Left kidney (tissue), 2 donors: ENCODE results near the gene CDYL. TPM values are rescaled to one million over a fixed set of nuclear protein-coding genes. Genes with fewer than 3 reads are reported as not detected.

ENCODE experiments used
- DNase-seq: peaks from one replicate; pipeline ENCODE4 v3.0.0-alpha.2; 2013
- polyA plus RNA-seq: library from polyadenylated mRNA; unstranded; fragments of 120-200 nt; gene quantifications from one replicate; pipeline ENCODE4 v1.2.1, GENCODE V29; 2013; ENCODE audit not compliant: insufficient read length

The CDYL gene
- polyA plus RNA-seq, 1 donor = 27.7 TPM

DNA sequence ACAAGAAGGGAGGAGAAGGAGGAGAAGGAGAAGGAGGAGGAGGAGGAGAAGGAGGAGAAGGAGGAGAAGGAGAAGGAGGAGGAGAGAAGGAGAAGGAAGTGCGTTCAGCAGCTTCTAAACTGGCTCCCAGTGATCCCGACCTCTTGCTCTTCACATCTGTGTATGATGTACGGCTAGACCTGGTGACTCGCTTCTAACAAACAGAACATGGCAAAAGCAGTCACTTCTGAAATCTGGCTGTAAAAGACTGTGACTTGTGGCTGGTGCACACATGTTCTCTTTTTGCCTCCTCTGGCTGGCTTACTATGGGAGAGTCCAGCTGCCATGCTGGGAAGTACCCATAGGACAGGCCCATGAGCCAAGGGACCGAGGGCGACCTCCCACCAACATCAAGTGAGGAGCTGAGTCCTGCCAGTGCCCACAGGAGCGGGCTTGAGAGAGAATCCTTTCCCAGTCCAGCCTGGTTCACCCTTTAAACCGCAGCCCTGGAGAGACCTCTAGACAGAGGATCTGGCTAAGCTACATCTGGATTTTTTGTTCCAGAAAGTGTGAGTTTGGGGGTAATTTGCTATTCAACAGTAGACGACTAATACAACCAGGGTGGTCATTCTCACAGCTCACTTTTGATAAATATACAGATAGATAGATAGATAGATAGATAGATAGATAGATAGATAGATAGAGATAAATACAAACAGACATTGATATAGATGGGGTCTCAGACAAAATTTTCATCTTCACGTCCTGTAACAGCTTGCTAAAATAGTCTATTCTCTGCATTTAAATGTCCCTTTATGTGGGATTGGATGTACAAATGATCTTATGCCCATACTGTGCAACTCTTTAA lies 185.3 kb downstream of the CDYL start:
- no peak for DNase-seq

DNA sequence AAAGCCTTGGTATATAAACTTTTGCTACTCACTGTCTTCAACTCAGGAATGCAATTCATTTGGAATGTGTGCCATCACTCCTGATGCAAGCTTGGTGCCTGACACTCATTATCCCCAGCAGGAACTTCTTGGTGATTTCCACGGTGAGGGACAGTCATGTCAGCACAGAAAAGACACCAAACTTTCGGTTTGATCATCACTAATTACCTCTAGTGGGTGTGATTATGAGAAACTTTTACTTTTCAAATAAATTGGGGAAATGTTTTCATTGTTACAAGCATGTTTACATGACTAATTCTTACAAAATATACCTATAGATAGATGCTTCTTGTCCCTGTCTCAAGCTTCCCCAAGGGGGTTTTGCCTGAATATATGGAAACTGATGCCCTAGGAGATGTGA lies 186.7 kb downstream of the CDYL start:
- no peak for DNase-seq

DNA sequence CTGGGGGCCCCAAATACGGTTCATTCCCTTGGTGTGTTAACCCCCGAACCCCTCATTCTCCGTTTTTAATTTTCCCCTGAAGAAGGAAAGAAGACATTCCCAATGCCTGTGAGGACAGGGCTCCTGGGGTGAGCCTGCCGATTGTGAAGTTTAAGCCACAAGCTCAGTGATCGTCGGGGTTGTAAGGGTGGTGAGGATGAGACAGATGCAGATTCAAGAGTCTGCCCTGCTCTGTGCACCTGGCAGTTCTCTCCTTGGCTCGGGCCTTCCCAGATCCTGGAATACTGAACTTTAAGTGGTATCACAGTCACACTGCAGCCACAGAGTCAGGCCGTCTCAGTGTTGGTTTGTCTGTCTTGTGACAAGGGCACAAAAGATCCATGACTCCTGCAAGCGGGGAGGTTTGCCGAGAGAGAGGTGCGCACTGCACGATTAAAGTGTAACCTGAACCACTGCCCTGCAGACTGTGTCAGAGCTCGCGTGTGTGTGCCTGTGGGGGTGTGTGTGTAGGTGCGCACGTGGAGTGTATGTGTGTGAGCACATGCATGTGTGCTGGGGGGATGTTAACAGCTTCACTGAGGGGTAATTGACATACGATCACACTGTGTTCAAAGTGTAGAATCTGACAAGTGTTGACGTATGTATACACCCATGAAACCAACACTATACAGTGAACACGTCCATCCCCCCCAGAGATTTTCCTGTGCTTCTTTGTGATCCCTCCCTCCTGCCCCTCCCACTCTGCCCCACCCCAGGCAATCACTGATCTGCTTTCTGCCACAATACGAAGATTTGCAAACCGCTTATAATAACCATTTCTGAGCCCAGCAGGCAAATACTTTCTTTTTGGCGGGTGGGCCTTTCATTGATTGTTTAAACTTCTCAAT lies 188.7 kb downstream of the CDYL start:
- peak; percentile 26 for DNase-seq

DNA sequence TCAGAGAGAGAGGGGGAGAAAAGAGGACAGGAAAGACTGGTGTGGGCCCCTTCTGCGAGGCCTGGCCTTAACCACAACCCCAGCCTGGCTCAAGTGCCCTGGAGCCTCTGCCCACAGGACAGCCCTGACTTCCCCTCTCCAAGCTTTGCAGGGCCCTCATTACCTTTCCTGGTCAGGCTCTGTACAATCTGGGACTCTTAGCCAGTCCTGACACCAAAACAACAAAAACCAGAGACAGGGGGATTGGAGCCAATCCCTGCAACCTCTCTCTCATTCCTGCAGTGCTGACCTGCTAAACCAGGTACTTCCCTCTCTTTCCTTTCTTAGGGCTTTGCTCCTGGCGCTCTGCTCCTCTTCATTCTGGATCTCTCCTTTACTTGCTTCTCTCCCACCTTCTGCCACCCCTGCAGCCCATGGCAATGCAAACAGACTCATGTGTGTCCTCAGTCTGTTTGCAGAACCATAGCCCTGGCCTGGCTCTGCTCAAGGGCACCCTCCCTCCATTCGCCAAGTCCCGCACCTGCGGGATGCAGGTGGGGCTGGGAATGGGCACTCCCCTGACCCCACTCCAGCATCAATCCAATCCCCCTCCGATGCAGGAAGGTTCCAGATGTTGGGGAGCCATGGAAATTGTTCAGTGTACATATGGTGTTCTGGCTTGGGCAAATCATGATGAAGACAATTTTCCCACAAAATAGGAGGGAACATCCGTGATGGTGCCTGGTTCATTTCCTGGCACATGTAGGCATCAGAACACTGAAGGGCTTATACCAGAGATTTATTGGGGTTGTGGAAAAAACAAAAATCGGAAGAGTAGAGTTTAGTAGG lies 189.6 kb downstream of the CDYL start:
- no peak for DNase-seq

DNA sequence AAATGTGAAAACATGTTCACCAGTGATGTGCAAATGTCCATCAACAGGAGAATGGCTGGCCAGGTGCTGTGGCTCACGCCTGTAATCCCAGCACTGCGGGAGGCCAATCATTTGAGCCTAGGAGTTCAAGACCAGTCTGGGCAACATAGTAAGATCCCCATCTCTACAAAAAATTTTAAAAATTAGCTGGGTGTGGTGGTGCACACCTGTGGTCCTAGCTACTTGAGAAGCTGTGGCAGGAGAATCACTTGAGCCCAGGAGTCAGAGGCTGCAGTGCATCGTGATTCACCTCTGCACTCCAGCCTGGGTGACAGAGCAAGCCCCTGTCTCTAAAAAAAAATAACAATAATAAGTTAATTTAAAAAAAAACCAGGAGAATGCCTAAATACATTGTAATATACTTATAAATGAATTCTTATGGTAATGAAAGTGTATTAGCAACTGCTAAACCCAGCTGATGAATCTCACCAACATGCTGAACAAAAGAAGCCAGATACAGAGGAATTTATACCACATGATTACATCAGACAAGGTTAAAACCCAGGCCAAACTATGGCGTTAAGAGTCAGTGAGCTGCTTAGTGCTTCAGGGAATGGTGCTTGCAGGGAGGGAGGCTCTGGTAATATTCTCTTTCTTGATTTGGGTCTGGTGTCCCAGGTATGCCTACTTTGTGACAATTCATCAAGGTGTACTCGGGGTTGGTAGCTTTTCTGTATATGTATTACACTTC lies 191.3 kb downstream of the CDYL start:
- DNase-seq = no peak

DNA sequence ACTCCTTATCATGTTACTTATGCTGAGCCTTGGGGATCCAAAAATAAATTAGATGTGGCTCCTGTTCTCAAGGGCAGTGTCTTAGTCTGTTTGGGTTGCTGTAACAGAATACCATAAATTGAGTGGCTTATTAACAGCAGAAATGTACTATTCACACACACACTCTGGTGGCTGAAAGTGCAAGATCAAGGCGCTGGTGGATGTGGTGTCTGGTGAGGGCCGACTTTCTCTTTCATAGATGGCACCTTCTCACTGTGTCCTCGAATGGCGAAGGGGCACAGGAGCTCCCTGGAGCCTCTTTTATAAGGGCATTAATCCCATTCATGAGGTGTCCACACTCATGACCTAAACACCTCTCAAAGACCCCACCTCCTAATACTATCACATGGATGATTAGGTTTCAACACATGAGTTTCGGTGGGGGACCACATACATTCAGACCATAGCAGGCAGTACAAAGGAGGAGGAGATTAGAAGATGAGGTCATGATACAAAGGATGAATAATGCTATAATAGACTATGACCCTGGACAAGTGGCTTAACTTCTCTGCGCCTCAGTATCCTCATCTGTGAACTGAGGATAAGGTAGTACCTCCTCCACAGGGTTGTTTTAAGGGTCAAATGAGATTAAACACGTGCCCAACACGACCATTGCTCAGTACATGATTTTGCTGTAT lies 193.5 kb downstream of the CDYL start:
- no peak for DNase-seq

DNA sequence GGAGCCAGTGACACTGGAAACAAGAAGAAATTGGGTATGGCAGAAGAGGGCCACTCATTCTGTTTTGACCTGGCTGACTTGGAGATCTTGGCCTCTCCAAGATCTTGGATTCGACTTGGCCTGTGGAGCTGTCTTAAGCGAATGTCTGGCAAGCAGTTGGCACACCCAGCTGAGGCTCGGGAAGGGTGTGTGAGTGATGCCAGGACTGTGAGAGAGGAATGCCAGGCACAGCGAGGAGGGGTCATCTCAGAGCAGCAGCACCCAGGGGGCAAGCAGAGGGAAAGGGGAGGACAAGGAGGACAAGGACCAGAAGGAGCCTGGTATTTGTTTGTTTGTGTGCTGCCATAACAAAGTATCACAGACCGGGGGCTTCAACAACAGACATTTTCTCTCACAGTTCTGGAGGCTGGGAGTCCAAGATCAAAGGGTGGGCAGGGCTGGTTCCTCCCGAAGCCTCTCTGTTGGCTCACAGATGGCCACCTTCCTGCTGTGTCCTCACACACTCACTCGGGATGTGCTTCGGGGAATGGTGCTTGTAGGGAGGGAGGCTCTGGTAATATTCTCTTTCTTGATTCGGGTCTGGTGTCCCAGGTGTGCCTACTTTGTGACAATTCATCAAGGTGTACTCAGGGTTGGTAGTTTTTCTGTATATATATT lies 194.7 kb downstream of the CDYL start:
- no peak for DNase-seq

DNA sequence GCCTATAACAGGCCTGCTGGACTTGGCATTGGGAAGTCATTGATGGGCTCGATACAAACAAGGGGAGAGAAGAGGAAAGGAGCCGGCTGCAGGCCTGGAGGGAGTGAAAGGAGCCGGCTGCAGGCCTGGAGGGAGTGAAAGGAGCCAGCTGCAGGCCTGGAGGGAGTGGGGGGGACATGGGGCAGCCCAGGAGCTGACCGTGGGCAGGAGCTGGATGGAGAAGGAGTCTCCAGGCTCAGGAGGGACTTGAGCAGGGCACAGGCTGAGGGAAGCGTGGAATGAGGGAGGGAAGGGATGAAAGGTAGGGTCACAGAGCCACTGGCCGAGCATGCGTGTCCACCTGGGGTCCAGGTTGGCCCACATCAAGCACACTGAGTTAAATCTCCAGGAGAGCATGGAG lies 195.6 kb downstream of the CDYL start:
- no peak for DNase-seq

DNA sequence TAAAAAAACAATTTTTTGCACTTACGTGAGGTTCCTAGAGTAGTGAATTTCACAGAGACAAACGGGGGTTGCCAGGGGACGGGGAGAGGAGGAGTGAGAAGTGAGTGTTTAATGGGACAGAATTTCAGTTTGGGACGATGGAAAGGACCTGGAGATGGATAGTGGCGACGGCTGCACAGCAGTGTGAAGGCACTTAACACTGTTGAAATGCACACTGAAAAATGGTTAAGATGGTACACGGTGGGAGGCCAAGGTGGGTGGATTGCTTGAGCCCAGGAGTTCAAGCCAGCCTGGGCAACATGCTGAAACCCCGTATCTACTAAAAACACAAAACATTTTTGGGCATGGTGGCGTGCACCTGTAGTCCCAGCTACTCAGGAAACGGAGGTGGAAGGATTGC lies 196.2 kb downstream of the CDYL start:
- no peak for DNase-seq

DNA sequence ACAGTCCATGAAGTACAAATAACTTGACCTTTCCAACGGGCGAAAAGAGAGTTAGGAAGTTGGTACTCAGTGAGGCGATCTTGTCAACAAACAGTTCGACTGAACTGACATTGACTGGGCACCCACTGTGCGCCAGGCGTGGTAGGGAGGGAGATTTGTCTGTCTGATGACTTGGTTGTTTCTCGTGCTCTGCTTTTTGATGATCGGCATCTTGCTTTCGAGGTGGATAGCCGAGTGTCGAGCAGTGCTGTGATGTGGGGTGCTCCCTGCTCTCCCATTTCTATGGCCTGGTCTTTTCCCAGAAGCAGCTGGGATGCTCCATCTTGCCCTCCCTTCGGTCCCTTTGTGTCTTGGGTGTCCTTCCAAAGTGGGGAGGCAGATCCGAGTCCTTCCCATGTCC lies 197.2 kb downstream of the CDYL start:
- DNase-seq = no peak

DNA sequence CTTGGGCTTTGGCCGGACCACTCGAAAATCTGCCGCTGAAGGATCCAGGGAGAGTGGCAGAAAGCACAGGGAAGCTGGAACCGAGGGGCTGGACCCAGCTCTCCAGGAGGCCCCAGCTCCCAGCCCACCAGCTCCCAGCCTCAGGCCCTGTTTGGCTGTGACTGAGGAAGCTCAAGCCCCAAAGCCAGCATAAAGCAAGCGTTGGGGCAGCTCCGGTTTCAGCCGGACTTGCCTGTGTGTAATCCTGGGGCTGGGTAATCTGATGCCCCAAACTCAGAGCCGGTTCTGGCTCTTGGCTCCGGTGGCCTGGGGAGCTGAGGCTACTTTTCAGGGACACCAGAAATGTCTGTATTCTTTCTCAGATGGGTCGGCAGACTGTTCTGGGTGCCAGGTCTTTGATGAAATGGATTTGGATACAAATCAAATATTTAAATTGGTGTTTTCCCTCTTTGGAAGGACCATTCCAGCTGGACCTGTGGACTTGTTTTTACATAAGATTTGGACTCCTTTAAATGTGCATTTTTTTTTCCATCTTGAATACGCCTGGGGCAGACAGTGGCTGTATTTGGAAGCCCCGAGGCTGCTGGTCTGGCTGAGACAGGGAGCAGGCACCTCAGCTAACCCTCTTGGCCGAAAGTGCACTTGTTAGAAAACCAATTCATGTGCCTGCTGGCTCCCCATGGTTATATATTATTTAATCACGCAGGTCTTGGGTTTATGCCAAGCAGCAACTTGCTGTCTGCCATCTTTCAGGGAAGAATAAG lies 198.0 kb downstream of the CDYL start:
- DNase-seq = peak; percentile 70

DNA sequence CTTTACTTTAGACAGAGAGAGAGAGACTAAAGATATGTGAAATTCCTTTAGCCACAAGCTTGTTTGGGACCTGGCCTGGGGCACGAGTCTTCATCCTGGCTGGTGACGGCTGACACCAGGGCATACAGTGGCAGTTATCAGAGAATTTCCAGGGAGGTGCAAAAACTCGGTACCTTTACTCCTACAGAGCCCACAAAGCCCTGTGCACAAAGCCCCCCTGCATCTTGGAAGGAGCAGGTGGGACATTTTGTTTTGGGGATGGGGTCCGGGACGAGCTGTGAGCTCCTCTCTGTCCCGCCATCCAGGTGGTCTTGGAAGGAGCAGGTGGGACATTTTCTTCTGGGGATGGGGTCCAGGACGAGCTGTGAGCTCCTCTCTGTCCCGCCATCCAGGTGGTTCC lies 198.8 kb downstream of the CDYL start:
- DNase-seq = no peak

DNA sequence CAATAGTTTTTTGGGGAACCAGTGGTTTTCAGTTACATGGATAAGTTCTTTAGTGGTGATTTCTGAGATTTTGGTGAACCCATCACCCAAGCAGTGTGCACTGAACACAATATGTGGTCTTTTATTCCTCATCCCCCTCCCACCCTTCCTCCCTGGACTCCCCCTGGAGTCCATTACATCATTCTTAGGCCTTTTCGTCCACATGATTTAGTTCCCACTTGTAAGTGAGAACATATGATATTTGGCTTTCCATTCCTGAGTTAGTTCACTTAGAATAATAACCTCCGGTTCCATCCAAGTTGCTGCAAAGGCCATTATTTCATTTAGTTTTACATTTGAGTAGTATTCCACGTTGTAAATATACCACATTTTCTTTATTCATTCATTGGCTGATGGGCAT lies 199.3 kb downstream of the CDYL start:
- no peak for DNase-seq

DNA sequence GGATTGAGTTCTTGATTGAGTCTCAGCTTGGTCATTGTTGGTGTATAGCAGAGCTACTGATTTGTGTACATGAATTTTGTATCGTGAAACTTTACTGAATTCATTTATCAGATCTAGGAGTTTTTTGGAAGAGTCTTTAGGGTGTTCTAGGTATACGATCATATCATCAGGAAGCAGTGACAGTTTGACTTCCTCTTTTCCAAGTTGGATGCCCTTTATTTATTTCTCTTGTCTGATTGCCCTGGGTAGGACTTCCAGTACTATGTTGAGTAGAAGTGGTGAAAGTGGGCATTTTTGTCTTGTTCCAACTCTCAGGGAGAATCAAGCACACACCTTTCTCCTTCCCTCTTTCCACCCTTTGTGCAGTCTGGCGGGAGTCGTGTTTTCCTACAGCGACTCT lies 201.3 kb downstream of the CDYL start:
- DNase-seq = no peak

DNA sequence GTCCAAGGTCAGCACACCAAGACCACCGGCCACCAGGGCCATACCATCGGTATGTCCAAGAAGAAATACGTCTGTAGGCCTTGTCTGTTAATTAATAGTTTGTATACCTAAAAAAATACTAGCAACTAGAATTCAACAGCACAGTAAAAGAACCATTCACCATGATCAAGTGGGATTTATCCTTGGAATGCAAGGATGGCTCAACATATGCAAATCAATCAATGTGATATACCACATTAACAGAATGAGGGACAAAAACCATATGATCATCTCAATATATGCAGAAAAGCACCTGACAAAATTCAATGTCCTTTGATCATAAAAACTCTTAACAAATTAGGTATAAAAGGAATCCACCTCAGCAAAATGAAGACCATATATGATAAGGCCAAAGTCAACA lies 203.2 kb downstream of the CDYL start:
- DNase-seq = no peak

DNA sequence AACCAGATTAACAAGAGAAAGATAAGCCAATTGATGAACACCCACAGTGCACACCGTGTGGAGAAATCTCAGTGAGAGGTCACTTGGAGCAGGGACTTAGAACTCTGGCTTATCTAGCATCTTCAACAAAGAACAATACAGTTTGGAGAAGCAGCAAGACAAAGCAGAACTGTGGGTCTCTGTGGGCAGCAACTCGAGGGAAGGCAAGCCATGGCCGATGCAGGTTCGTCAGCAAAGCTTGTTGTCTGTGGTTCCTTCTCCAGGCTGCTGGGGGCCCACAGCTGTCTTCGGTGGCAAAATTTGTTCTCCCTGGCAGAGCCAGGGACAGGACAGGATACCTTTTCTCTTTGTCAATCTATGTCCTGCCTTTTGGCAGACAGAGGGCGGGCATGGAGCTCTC lies 205.6 kb downstream of the CDYL start:
- no peak for DNase-seq

DNA sequence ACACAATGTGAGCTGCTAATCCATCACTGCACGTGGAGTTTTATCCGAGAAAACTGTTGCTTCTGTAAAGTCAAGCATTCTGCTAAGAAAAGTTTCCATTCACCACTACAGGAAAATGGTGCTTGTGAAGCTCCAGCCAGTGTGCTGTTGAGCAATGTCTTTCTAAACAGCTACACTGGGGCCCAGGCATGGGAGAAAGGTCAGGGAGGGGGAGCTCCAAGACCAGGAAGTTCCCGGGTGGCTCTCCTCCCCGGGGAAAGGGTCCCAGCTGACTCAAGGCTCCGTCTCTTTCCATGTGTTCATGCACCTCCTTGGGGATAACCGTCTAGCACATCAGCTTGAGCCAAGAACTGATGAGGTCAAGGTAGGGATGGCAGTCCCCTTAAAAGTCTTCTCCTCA lies 207.1 kb downstream of the CDYL start:
- no peak for DNase-seq

DNA sequence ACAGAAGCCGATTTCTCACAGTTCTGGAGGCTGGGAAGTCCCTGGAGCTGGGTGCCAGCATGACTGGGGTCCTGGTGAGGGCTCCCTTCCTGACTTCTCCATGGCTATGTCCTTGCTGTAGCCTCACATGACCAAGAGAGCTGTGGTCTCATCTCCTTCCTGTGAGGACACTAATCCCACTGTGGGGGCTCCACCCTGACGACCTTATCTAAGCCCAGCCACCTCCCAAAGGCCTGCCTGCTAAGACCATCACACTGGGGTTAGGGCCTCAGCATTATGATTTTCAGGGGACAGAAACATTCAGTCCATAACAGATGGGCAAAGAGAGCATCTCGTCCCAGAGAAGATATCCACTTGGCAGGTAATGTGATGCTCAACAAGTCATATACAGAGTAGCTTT lies 210.8 kb downstream of the CDYL start:
- no peak for DNase-seq

DNA sequence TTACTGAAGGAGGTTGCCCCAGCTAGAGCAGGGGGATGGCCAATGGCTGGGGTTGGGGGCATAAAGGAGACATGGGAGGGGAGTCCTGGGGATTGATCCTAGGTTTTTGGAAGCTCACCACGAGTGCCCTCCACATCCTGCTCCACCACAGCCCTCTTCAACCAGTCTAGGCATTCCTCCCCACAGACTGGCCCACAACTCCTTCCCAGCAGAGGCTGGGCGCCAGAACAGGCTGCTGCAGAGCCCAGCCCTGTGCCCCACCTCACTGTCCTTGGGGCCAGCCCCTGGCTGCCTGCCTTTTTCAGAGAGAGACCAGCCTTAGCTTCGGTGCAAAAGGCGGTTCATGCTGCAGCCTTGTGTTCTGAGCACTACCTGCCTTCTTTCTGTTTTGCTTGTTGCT lies 211.2 kb downstream of the CDYL start:
- DNase-seq = no peak

DNA sequence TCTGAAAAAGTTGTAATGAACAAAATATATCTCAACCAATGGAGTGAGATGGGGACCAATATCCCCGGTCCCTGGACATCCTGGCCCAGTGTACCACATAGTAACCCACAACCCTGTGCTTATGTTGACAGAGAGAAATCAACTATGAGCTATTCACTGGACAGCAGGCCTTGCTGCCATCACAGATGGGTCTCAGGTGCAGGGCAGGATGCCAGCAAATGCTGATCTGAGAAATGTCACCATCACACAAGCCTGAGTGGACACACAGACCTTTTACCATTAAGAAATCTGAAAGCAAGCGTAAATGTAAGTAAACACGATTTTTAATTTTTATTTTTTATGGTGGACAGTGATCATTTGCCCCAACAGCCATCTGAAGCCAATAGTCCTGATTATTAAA lies 218.5 kb downstream of the CDYL start:
- DNase-seq = no peak
